Neural progenitor cell (in vitro differentiated cells): ENCODE data around the gene PLXNC1.

Experiments
- EZH2 ChIP-seq: fragments of 200-600 bp; sonication (generic); IDR thresholded peaks from 2 replicates; pipeline ENCODE4 v1.6.1; 2017; ENCODE audit warnings: antibody characterized with exemption, mild to moderate bottlenecking, moderate library complexity
- EZH2phosphoT487 ChIP-seq: fragments of 200-600 bp; sonication (generic); IDR thresholded peaks from 2 replicates; pipeline ENCODE4 v1.6.1; 2017; ENCODE audit warnings: antibody characterized with exemption
- TF ChIP-seq, protein P1 (sequence below): fragments of 200-600 bp; sonication (generic); IDR thresholded peaks from 2 replicates; pipeline ENCODE4 v1.5.1; 2017; ENCODE audit warnings: antibody characterized with exemption, mild to moderate bottlenecking

DNA sequence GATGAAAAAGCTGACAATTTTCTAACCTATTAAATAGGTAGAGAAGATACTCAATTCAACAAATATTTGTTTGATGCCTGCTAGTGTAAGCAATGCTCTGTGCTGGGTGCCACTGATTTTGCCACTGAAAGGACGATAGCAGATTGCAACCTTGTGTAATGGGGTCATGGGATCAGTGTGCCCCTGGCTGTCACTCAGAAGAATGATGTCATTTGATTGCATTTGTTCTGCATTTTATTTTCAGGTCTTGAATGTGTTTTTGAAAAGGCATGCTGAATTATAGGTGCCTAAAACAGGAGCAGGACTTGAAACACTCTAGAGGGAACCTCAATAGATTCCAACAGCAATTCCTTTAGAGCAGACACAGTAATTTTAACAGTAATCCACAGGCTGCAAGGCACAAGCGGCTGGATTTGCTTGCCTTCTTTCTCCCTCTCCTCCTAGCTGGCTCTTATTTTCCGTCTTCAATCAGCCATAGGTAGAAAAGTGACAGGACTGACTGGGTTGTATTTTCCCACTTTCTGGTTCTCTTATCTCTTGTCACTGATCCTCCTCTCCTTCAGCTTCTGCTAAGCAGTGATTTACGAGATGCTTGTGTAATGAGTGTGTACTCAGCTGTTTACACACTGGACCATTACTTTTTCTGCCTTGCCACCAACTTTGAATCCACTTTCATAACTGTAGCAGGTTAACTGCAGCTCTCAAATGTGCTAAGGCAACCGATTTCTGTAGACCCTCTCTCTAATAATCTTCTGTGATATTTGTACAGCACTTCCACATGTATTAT, 4.1 kb downstream of the PLXNC1 start:
- TF ChIP-seq, protein P1, sequence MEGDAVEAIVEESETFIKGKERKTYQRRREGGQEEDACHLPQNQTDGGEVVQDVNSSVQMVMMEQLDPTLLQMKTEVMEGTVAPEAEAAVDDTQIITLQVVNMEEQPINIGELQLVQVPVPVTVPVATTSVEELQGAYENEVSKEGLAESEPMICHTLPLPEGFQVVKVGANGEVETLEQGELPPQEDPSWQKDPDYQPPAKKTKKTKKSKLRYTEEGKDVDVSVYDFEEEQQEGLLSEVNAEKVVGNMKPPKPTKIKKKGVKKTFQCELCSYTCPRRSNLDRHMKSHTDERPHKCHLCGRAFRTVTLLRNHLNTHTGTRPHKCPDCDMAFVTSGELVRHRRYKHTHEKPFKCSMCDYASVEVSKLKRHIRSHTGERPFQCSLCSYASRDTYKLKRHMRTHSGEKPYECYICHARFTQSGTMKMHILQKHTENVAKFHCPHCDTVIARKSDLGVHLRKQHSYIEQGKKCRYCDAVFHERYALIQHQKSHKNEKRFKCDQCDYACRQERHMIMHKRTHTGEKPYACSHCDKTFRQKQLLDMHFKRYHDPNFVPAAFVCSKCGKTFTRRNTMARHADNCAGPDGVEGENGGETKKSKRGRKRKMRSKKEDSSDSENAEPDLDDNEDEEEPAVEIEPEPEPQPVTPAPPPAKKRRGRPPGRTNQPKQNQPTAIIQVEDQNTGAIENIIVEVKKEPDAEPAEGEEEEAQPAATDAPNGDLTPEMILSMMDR: no peak
- TF ChIP-seq EZH2 (no peak), EZH2phosphoT487 (no peak)
